Vagina (tissue), 2 donors: Measurements from ENCODE around the gene SH3D19. TPM values are rescaled to one million over a fixed set of nuclear protein-coding genes. Genes with fewer than 3 reads are reported as not detected.
"Not testable (repeated sequence)": the region's sequence is repeated elsewhere in the genome, so short reads cannot be mapped to it uniquely, and the experiment has no call there.

Experiments used
- DNase-seq, 2 donors: peaks; one replicate each; pipeline ENCODE4 v3.0.0-alpha.2; 2017; ENCODE audit errors: extremely low spot score in 2 of 2
- H3K27ac ChIP-seq: fragments of 200-600 bp; sonication (generic); one replicate; pipeline ENCODE4 v1.5.1; 2019
- H3K27me3 ChIP-seq: fragments of 200-600 bp; sonication (generic); one replicate; pipeline ENCODE4 v1.5.1; 2019
- H3K36me3 ChIP-seq, 2 donors: fragments of 200-600 bp; sonication (generic); one replicate each; pipeline ENCODE4 v1.5.1; 2017 to 2019
- H3K4me1 ChIP-seq: fragments of 200-600 bp; sonication (generic); one replicate; pipeline ENCODE4 v1.5.1; 2019
- H3K4me3 ChIP-seq, 2 donors: fragments of 200-600 bp; sonication (generic); 1 replicate in 1 of 2; 2 replicates in 1 of 2; pipeline ENCODE4 v1.5.1; 2016 to 2019
- H3K9me3 ChIP-seq: fragments of 200-600 bp; sonication (generic); one replicate; pipeline ENCODE4 v1.5.1; 2019
- CTCF ChIP-seq, 3 experiments: fragments of 450-650 bp in 2 of 3; fragments of 200-600 bp in 1 of 3; sonication (generic) in 1 of 3; IDR thresholded peaks; one replicate each; pipeline ENCODE4 v1.5.1; 2017 to 2019; ENCODE audit warnings: antibody characterized with exemption in 3 of 3, mild to moderate bottlenecking in 2 of 3, moderate library complexity in 2 of 3
- POLR2A ChIP-seq, 2 donors: fragments of 450-650 bp; IDR thresholded peaks; one replicate each; pipeline ENCODE4 v1.6.1; 2017; ENCODE audit warnings: antibody characterized with exemption in 2 of 2, mild to moderate bottlenecking in 2 of 2, moderate library complexity in 2 of 2
- POLR2AphosphoS5 ChIP-seq, 2 donors: sonication (generic); formaldehyde crosslinking; IDR thresholded peaks; one replicate each; pipeline ENCODE4 v1.9.0; 2017; ENCODE audit warnings: antibody characterized with exemption in 2 of 2, mild to moderate bottlenecking in 2 of 2, low read depth in 1 of 2; ENCODE audit not compliant: insufficient read depth in 1 of 2
- intact Hi-C: fragments of 100-400 bp; cut with DNase I; formaldehyde crosslinking; loops from one replicate; pipeline ENCODE4 v1.15.1; 2023
- total RNA-seq: library from RNA; depleted of rRNA; stranded (reverse); fragments of >200 nt; gene quantifications from one replicate; pipeline ENCODE4 v1.2.3, GENCODE V29; 2016

Gene SH3D19
- total RNA-seq, 1 donor from 2014 or later = 86.4 TPM

- H3K36me3 ChIP-seq = no peaks in the 10 kb centered on the region
- H3K4me3 ChIP-seq = no peak overlapping the region
- no peaks in the 10 kb centered on the region for H3K27me3 ChIP-seq
- no peak overlapping the region for H3K27ac ChIP-seq
- intact Hi-C loops = no loop called here
- H3K9me3 ChIP-seq = no peaks in the 10 kb centered on the region
- DNase-seq = no peak
- no peak for TF ChIP-seq CTCF (IDR thresholded peaks at IDR 0.05)
- TF ChIP-seq POLR2AphosphoS5 (IDR thresholded peaks at IDR 0.05; ENCODE audit: insufficient read depth in 1 of 2, low read depth in 1 of 2) = no peak
- no peak for TF ChIP-seq POLR2A (IDR thresholded peaks at IDR 0.05)
- H3K4me1 ChIP-seq = no peaks in the 10 kb centered on the region
Measured at GRCh38 chr4:151256134-151256533, 69.3 kb downstream of the SH3D19 start.

- H3K27ac ChIP-seq, H3K9me3 ChIP-seq, H3K4me3 ChIP-seq, H3K27me3 ChIP-seq, H3K4me1 ChIP-seq, intact Hi-C loops, DNase-seq, H3K36me3 ChIP-seq: not testable (repeated sequence)
Measured at GRCh38 chr4:151255680-151256079, 69.7 kb downstream of the SH3D19 start.

GRCh38 chr4:151255226-151255625 is 70.2 kb downstream of the SH3D19 start:
- H3K9me3 ChIP-seq, H3K27ac ChIP-seq, DNase-seq, H3K27me3 ChIP-seq, intact Hi-C loops, H3K36me3 ChIP-seq, H3K4me3 ChIP-seq, H3K4me1 ChIP-seq: not testable (repeated sequence)

GRCh38 chr4:151251603-151252304 is 73.7 kb downstream of the SH3D19 start:
- Histone ChIP-seq H3K27ac (no peak overlapping the region), H3K4me3 (no peak overlapping the region), H3K36me3 (no peaks in the 10 kb centered on the region), H3K4me1 (no peaks in the 10 kb centered on the region), H3K9me3 (no peaks in the 10 kb centered on the region), H3K27me3 (no peaks in the 10 kb centered on the region)
- intact Hi-C loops = no loop called here
- TF ChIP-seq CTCF (IDR thresholded peaks at IDR 0.05) (no peak), POLR2A (IDR thresholded peaks at IDR 0.05) (no peak), POLR2AphosphoS5 (IDR thresholded peaks at IDR 0.05; ENCODE audit: insufficient read depth in 1 of 2, low read depth in 1 of 2) (no peak)
- no peak for DNase-seq

GRCh38 chr4:151250706-151251105 is 74.7 kb downstream of the SH3D19 start:
- H3K4me3 ChIP-seq = no peak overlapping the region
- H3K9me3 ChIP-seq = no peaks in the 10 kb centered on the region
- DNase-seq = no peak
- no peaks in the 10 kb centered on the region for H3K27me3 ChIP-seq
- TF ChIP-seq POLR2AphosphoS5 (IDR thresholded peaks at IDR 0.05; ENCODE audit: insufficient read depth in 1 of 2, low read depth in 1 of 2) (no peak), POLR2A (IDR thresholded peaks at IDR 0.05) (no peak), CTCF (IDR thresholded peaks at IDR 0.05) (no peak)
- no peaks in the 10 kb centered on the region for H3K36me3 ChIP-seq
- no peaks in the 10 kb centered on the region for H3K4me1 ChIP-seq
- intact Hi-C loops = no loop called here
- H3K27ac ChIP-seq = no peak overlapping the region

GRCh38 chr4:151248519-151248918 is 76.9 kb downstream of the SH3D19 start:
- TF ChIP-seq CTCF (IDR thresholded peaks at IDR 0.05) (no peak), POLR2A (IDR thresholded peaks at IDR 0.05) (no peak), POLR2AphosphoS5 (IDR thresholded peaks at IDR 0.05; ENCODE audit: insufficient read depth in 1 of 2, low read depth in 1 of 2) (no peak)
- H3K27me3 ChIP-seq = no peaks in the 10 kb centered on the region
- no peak for DNase-seq
- H3K27ac ChIP-seq = no peak overlapping the region
- intact Hi-C loops = no loop called here
- H3K9me3 ChIP-seq = no peaks in the 10 kb centered on the region
- H3K36me3 ChIP-seq = no peaks in the 10 kb centered on the region
- no peaks in the 10 kb centered on the region for H3K4me1 ChIP-seq
- no peak overlapping the region for H3K4me3 ChIP-seq
